GM23338 (cell line): Measurements from ENCODE around the gene KIAA0513. TPM values are rescaled to one million over a fixed set of nuclear protein-coding genes. Genes with fewer than 3 reads are reported as not detected.

ENCODE experiments used
- ATAC-seq: fragments of 200-7000 bp; cut with Tn5 transposase; 3 replicates; pipeline ENCODE4 v1.9.1; 2020
- DNase-seq: peaks from one replicate; pipeline ENCODE4 v3.0.0-alpha.2; 2015; ENCODE audit warnings: low spot score
- H2AFZ ChIP-seq: fragments of 200-600 bp; sonication (generic); 2 replicates; pipeline ENCODE4 v1.8.0; 2016; ENCODE audit warnings: antibody characterized with exemption, mild to moderate bottlenecking, moderate library complexity
- H3F3A ChIP-seq: fragments of 200-600 bp; sonication (generic); replicated peaks from 2 replicates; pipeline ENCODE4 v1.8.0; 2017; ENCODE audit warnings: antibody characterized with exemption, mixed run types, low read depth
- H3K27ac ChIP-seq: fragments of 200-600 bp; sonication (generic); 2 replicates; pipeline ENCODE4 v1.6.1; 2016; ENCODE audit warnings: low read depth
- H3K27me3 ChIP-seq: fragments of 200-600 bp; sonication (generic); 2 replicates; pipeline ENCODE4 v1.8.0; 2016; ENCODE audit warnings: mild to moderate bottlenecking, mixed run types, moderate library complexity; ENCODE audit not compliant: insufficient read depth
- H3K36me3 ChIP-seq: fragments of 200-600 bp; sonication (generic); 2 replicates; pipeline ENCODE4 v1.8.0; 2016; ENCODE audit warnings: mild to moderate bottlenecking; ENCODE audit not compliant: insufficient read depth
- H3K4me1 ChIP-seq: fragments of 200-600 bp; sonication (generic); 2 replicates; pipeline ENCODE4 v1.8.0; 2016; ENCODE audit warnings: mild to moderate bottlenecking, moderate library complexity; ENCODE audit not compliant: insufficient read depth
- H3K4me2 ChIP-seq: fragments of 200-600 bp; sonication (generic); 2 replicates; pipeline ENCODE4 v1.7.1; 2017; ENCODE audit warnings: mixed run types
- H3K4me3 ChIP-seq: fragments of 200-600 bp; sonication (generic); 2 replicates; pipeline ENCODE4 v1.6.1; 2016; ENCODE audit warnings: mixed run types
- H3K79me2 ChIP-seq: fragments of 200-600 bp; sonication (generic); replicated peaks from 2 replicates; pipeline ENCODE4 v1.8.0; 2017; ENCODE audit warnings: mild to moderate bottlenecking; ENCODE audit not compliant: insufficient read depth
- H3K9me2 ChIP-seq: fragments of 200-600 bp; sonication (generic); 2 replicates; pipeline ENCODE4 v1.8.0; 2017; ENCODE audit not compliant: insufficient read depth
- H4K20me1 ChIP-seq: fragments of 200-600 bp; sonication (generic); replicated peaks from 2 replicates; pipeline ENCODE4 v1.8.0; 2017; ENCODE audit warnings: mild to moderate bottlenecking; ENCODE audit not compliant: insufficient read depth
- H3K27ac Mint-ChIP-seq: 2 replicates; pipeline ENCODE4 v1.8.0; 2020; ENCODE audit warnings: inconsistent platforms, mild to moderate bottlenecking, moderate library complexity, mixed read lengths
- H3K27me3 Mint-ChIP-seq: 3 replicates; pipeline ENCODE4 v1.8.0; 2022; ENCODE audit warnings: low read depth, mild to moderate bottlenecking, moderate library complexity, mixed read lengths, inconsistent platforms; ENCODE audit not compliant: insufficient read depth, poor library complexity
- H3K36me3 Mint-ChIP-seq: 3 replicates; pipeline ENCODE4 v1.8.0; 2021; ENCODE audit warnings: low read depth, mild to moderate bottlenecking, inconsistent platforms, moderate library complexity, mixed read lengths
- H3K4me1 Mint-ChIP-seq: 3 replicates; pipeline ENCODE4 v1.8.0; 2020; ENCODE audit warnings: mild to moderate bottlenecking, inconsistent platforms, mixed read lengths
- H3K4me3 Mint-ChIP-seq: 3 replicates; pipeline ENCODE4 v1.8.0; 2021; ENCODE audit warnings: moderate library complexity, mild to moderate bottlenecking, inconsistent platforms, mixed read lengths
- H3K9me3 Mint-ChIP-seq: 3 replicates; pipeline ENCODE4 v1.8.0; 2020; ENCODE audit warnings: moderate library complexity, mild to moderate bottlenecking, inconsistent platforms, mixed read lengths
- CREB1 ChIP-seq: fragments of 250-450 bp; sonication (Bioruptor Pico); IDR thresholded peaks from 2 replicates; pipeline ENCODE4 v1.5.0; 2020; ENCODE audit warnings: low read depth, mild to moderate bottlenecking, moderate library complexity
- ETS1 ChIP-seq: IDR thresholded peaks from 2 replicates; pipeline ENCODE4 v1.6.1; 2016; ENCODE audit warnings: antibody characterized with exemption
- EZH2 ChIP-seq: fragments of 200-600 bp; sonication (generic); IDR thresholded peaks from one replicate; pipeline ENCODE4 v1.8.0; 2017; ENCODE audit warnings: antibody characterized with exemption, mild to moderate bottlenecking, low read depth; ENCODE audit not compliant: unreplicated experiment
- EZH2phosphoT487 ChIP-seq: fragments of 200-600 bp; sonication (generic); IDR thresholded peaks from one replicate; pipeline ENCODE4 v1.8.1; 2018; ENCODE audit warnings: antibody characterized with exemption; ENCODE audit not compliant: unreplicated experiment
- JUNB ChIP-seq: IDR thresholded peaks from one replicate; pipeline ENCODE4 v1.6.1; 2016; ENCODE audit warnings: antibody characterized with exemption; ENCODE audit not compliant: unreplicated experiment
- NANOG ChIP-seq: IDR thresholded peaks from 2 replicates; pipeline ENCODE4 v1.6.1; 2016; ENCODE audit warnings: antibody characterized with exemption, borderline replicate concordance
- STAT1 ChIP-seq: IDR thresholded peaks from one replicate; pipeline ENCODE4 v1.6.1; 2016; ENCODE audit warnings: antibody characterized with exemption; ENCODE audit not compliant: unreplicated experiment
- ZNF331 ChIP-seq: fragments of 250-450 bp; sonication (Bioruptor Pico); IDR thresholded peaks from 2 replicates; pipeline ENCODE4 v1.5.0; 2020; ENCODE audit warnings: low read depth, mild to moderate bottlenecking, moderate library complexity
- polyA plus RNA-seq: library from polyadenylated mRNA; unstranded; fragments of >200 nt; fragmentation: Nextera tagmentation; extraction: Ambion mirVana; gene quantifications from 2 replicates; pipeline ENCODE4 v1.2.1, GENCODE V29; 2016
- total RNA-seq: library from RNA; depleted of rRNA; stranded (reverse); fragments of >200 nt; shearing (Covaris generic); gene quantifications from 2 replicates; pipeline ENCODE4 v1.2.3, GENCODE V29; 2014
- TF ChIP-seq, protein P1 (sequence below): IDR thresholded peaks from one replicate; pipeline ENCODE4 v1.6.1; 2018; ENCODE audit warnings: antibody characterized with exemption; ENCODE audit not compliant: unreplicated experiment
- TF ChIP-seq, protein P2 (sequence below), 2 experiments: fragments of 200-600 bp in 1 of 2; sonication (generic) in 1 of 2; conservative IDR thresholded peaks; 2 replicates each; pipeline versions ENCODE4 v1.5.1 to v1.6.1; 2016 to 2017; ENCODE audit warnings: antibody characterized with exemption in 2 of 2, low read depth in 2 of 2, mild to moderate bottlenecking in 2 of 2, moderate library complexity in 1 of 2
- TF ChIP-seq, protein P3 (sequence below): fragments of 250-450 bp; sonication (Bioruptor Pico); IDR thresholded peaks from 2 replicates; pipeline ENCODE4 v1.5.0; 2020; ENCODE audit warnings: mild to moderate bottlenecking, moderate library complexity

The KIAA0513 gene
- total and polyA plus RNA-seq, 2 experiments from 2014 or later: 2.1 to 8.7 TPM

GRCh38 chr16:85042167-85042526, 14.6 kb downstream of the KIAA0513 start:
- H3K4me3 ChIP-seq: no peak overlapping the region
- H3K79me2 ChIP-seq: no peaks in the 10 kb centered on the region
- no peaks in the 10 kb centered on the region; the same call in 2 of the 3 replicates for H3K4me1 Mint-ChIP-seq
- no peaks in the 10 kb centered on the region for H3F3A ChIP-seq
- no peak overlapping the region for H2AFZ ChIP-seq
- peaks cover 6% of the 10 kb centered on the region for H3K27me3 Mint-ChIP-seq
- H3K9me2 ChIP-seq: no peaks in the 10 kb centered on the region
- TF ChIP-seq ETS1 (no peak), CREB1 (CRISPR knock-in tag) (no peak), ZNF331 (no peak), JUNB (no peak), EZH2 (no peak), NANOG (no peak), STAT1 (no peak), EZH2phosphoT487 (no peak)
- TF ChIP-seq, protein P1, sequence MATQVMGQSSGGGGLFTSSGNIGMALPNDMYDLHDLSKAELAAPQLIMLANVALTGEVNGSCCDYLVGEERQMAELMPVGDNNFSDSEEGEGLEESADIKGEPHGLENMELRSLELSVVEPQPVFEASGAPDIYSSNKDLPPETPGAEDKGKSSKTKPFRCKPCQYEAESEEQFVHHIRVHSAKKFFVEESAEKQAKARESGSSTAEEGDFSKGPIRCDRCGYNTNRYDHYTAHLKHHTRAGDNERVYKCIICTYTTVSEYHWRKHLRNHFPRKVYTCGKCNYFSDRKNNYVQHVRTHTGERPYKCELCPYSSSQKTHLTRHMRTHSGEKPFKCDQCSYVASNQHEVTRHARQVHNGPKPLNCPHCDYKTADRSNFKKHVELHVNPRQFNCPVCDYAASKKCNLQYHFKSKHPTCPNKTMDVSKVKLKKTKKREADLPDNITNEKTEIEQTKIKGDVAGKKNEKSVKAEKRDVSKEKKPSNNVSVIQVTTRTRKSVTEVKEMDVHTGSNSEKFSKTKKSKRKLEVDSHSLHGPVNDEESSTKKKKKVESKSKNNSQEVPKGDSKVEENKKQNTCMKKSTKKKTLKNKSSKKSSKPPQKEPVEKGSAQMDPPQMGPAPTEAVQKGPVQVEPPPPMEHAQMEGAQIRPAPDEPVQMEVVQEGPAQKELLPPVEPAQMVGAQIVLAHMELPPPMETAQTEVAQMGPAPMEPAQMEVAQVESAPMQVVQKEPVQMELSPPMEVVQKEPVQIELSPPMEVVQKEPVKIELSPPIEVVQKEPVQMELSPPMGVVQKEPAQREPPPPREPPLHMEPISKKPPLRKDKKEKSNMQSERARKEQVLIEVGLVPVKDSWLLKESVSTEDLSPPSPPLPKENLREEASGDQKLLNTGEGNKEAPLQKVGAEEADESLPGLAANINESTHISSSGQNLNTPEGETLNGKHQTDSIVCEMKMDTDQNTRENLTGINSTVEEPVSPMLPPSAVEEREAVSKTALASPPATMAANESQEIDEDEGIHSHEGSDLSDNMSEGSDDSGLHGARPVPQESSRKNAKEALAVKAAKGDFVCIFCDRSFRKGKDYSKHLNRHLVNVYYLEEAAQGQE: no peak
- TF ChIP-seq, protein P2, sequence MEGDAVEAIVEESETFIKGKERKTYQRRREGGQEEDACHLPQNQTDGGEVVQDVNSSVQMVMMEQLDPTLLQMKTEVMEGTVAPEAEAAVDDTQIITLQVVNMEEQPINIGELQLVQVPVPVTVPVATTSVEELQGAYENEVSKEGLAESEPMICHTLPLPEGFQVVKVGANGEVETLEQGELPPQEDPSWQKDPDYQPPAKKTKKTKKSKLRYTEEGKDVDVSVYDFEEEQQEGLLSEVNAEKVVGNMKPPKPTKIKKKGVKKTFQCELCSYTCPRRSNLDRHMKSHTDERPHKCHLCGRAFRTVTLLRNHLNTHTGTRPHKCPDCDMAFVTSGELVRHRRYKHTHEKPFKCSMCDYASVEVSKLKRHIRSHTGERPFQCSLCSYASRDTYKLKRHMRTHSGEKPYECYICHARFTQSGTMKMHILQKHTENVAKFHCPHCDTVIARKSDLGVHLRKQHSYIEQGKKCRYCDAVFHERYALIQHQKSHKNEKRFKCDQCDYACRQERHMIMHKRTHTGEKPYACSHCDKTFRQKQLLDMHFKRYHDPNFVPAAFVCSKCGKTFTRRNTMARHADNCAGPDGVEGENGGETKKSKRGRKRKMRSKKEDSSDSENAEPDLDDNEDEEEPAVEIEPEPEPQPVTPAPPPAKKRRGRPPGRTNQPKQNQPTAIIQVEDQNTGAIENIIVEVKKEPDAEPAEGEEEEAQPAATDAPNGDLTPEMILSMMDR (conservative IDR thresholded peaks at IDR 0.05; ENCODE audit: low read depth in 2 of 2): no peak
- TF ChIP-seq, protein P3, sequence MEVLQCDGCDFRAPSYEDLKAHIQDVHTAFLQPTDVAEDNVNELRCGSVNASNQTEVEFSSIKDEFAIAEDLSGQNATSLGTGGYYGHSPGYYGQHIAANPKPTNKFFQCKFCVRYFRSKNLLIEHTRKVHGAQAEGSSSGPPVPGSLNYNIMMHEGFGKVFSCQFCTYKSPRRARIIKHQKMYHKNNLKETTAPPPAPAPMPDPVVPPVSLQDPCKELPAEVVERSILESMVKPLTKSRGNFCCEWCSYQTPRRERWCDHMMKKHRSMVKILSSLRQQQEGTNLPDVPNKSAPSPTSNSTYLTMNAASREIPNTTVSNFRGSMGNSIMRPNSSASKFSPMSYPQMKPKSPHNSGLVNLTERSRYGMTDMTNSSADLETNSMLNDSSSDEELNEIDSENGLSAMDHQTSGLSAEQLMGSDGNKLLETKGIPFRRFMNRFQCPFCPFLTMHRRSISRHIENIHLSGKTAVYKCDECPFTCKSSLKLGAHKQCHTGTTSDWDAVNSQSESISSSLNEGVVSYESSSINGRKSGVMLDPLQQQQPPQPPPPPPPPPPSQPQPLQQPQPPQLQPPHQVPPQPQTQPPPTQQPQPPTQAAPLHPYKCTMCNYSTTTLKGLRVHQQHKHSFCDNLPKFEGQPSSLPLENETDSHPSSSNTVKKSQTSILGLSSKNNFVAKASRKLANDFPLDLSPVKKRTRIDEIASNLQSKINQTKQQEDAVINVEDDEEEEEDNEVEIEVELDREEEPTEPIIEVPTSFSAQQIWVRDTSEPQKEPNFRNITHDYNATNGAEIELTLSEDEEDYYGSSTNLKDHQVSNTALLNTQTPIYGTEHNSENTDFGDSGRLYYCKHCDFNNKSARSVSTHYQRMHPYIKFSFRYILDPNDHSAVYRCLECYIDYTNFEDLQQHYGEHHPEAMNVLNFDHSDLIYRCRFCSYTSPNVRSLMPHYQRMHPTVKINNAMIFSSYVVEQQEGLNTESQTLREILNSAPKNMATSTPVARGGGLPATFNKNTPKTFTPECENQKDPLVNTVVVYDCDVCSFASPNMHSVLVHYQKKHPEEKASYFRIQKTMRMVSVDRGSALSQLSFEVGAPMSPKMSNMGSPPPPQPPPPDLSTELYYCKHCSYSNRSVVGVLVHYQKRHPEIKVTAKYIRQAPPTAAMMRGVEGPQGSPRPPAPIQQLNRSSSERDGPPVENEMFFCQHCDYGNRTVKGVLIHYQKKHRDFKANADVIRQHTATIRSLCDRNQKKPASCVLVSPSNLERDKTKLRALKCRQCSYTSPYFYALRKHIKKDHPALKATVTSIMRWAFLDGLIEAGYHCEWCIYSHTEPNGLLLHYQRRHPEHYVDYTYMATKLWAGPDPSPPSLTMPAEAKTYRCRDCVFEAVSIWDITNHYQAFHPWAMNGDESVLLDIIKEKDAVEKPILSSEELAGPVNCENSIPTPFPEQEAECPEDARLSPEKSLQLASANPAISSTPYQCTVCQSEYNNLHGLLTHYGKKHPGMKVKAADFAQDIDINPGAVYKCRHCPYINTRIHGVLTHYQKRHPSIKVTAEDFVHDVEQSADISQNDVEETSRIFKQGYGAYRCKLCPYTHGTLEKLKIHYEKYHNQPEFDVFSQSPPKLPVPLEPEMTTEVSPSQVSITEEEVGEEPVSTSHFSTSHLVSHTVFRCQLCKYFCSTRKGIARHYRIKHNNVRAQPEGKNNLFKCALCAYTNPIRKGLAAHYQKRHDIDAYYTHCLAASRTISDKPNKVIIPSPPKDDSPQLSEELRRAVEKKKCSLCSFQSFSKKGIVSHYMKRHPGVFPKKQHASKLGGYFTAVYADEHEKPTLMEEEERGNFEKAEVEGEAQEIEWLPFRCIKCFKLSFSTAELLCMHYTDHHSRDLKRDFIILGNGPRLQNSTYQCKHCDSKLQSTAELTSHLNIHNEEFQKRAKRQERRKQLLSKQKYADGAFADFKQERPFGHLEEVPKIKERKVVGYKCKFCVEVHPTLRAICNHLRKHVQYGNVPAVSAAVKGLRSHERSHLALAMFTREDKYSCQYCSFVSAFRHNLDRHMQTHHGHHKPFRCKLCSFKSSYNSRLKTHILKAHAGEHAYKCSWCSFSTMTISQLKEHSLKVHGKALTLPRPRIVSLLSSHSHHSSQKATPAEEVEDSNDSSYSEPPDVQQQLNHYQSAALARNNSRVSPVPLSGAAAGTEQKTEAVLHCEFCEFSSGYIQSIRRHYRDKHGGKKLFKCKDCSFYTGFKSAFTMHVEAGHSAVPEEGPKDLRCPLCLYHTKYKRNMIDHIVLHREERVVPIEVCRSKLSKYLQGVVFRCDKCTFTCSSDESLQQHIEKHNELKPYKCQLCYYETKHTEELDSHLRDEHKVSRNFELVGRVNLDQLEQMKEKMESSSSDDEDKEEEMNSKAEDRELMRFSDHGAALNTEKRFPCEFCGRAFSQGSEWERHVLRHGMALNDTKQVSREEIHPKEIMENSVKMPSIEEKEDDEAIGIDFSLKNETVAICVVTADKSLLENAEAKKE (CRISPR knock-in tag): no peak
- H3K4me2 ChIP-seq: no peak overlapping the region
- no peak overlapping the region for H3K4me3 Mint-ChIP-seq
- no peaks in the 10 kb centered on the region for H3K4me1 ChIP-seq
- no peak overlapping the region for H3K27ac Mint-ChIP-seq
- no peaks in the 10 kb centered on the region for H3K27me3 ChIP-seq
- H3K9me3 Mint-ChIP-seq: no peaks in the 10 kb centered on the region
- DNase-seq: no peak
- ATAC-seq: no peak
- no peaks in the 10 kb centered on the region for H4K20me1 ChIP-seq
- H3K36me3 Mint-ChIP-seq: no peaks in the 10 kb centered on the region
- H3K36me3 ChIP-seq: no peaks in the 10 kb centered on the region
- H3K27ac ChIP-seq: no peak overlapping the region
